WERI-Rb-1 (cell line): ENCODE measurements around the gene PHPT1.
"Not testable (repeated sequence)": the region's sequence is repeated elsewhere in the genome, so short reads cannot be mapped to it uniquely, and the experiment has no call there.

Source experiments
- DNase-seq: peaks from one replicate; pipeline ENCODE4 v3.0.0-alpha.2; 2020
- H3K27ac ChIP-seq: fragments of 250-450 bp; sonication (Bioruptor Pico); 2 replicates; pipeline ENCODE4 v1.5.1; 2020; ENCODE audit warnings: mild to moderate bottlenecking, moderate library complexity
- H3K27me3 ChIP-seq: fragments of 250-450 bp; sonication (Bioruptor Pico); 2 replicates; pipeline ENCODE4 v1.5.1; 2021; ENCODE audit warnings: mild to moderate bottlenecking, low read depth, moderate library complexity; ENCODE audit not compliant: insufficient read depth, severe bottlenecking
- H3K36me3 ChIP-seq: fragments of 250-450 bp; sonication (Bioruptor Pico); 2 replicates; pipeline ENCODE4 v1.5.1; 2020; ENCODE audit warnings: mild to moderate bottlenecking, moderate library complexity
- H3K4me3 ChIP-seq: 2 replicates; pipeline ENCODE4 v1.5.1; 2011; ENCODE audit warnings: low read depth, mild to moderate bottlenecking, control low read depth, low read length
- H3K9me3 ChIP-seq: fragments of 250-450 bp; sonication (Bioruptor Pico); 2 replicates; pipeline ENCODE4 v1.5.1; 2021; ENCODE audit warnings: mild to moderate bottlenecking, moderate library complexity; ENCODE audit not compliant: severe bottlenecking
- CTCF ChIP-seq: IDR thresholded peaks from 2 replicates; pipeline ENCODE4 v1.5.1; 2011; ENCODE audit warnings: low read depth, mild to moderate bottlenecking, control low read depth, inconsistent platforms, low read length

PHPT1 gene

DNA sequence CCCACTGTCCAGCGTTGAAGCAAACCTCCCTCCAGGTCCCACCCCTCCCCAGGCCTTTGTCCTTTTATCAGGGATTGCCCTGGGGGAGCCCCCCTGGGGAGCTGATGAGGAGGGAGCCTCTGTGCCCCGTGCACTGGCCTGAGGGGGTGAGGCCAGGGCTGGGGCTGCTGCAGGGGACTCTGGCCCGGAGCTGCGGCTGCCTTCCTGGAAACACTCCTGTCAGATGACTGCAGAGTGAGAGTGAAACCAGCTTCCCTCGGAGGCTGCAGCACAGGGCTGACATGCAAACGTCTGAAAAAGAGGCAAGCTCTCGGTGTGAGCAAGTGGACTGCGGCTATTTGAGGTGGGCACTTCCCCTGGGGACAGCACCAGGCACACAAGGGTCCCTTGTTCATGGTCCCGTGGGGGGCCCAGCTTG lies 32.5 kb downstream of the PHPT1 start:
- H3K4me3 ChIP-seq, result no peak overlapping the region
- H3K27me3 ChIP-seq, result no peaks in the 10 kb centered on the region
- no peak for DNase-seq
- TF ChIP-seq CTCF, result no peak
- peaks cover 4% of the 10 kb centered on the region for H3K36me3 ChIP-seq
- H3K27ac ChIP-seq, result no peak overlapping the region
- H3K9me3 ChIP-seq, result no peaks in the 10 kb centered on the region

- Histone ChIP-seq H3K9me3 (no peaks in the 10 kb centered on the region), H3K27ac (no peak overlapping the region), H3K36me3 (peaks cover 4% of the 10 kb centered on the region), H3K27me3 (no peaks in the 10 kb centered on the region), H3K4me3 (no peak overlapping the region)
- TF ChIP-seq CTCF, result no peak
- no peak for DNase-seq
Measured at GRCh38 chr9:136882109-136882946, 33.1 kb downstream of the PHPT1 start.

DNA sequence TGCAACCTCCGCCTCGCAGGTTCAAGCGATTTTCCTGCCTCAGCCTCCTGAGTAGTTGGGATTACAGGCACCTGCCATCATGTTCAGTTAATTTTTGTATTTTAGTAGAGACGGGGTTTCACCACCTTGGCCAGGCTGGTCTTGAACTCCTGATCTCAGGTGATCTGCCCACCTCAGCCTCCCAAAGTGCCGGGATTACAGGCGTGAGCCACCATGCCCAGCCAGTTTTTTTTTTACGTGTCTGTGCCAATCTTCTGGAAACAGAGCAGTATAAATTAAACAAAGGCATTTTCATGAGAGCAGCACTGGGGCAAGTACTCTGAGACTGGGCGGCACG lies 33.7 kb downstream of the PHPT1 start:
- not testable (repeated sequence) for H3K27me3 ChIP-seq, H3K9me3 ChIP-seq, H3K36me3 ChIP-seq, H3K4me3 ChIP-seq, H3K27ac ChIP-seq, DNase-seq

- DNase-seq, result not testable (repeated sequence)
Measured at GRCh38 chr9:136883670-136884069, 34.5 kb downstream of the PHPT1 start.

DNA sequence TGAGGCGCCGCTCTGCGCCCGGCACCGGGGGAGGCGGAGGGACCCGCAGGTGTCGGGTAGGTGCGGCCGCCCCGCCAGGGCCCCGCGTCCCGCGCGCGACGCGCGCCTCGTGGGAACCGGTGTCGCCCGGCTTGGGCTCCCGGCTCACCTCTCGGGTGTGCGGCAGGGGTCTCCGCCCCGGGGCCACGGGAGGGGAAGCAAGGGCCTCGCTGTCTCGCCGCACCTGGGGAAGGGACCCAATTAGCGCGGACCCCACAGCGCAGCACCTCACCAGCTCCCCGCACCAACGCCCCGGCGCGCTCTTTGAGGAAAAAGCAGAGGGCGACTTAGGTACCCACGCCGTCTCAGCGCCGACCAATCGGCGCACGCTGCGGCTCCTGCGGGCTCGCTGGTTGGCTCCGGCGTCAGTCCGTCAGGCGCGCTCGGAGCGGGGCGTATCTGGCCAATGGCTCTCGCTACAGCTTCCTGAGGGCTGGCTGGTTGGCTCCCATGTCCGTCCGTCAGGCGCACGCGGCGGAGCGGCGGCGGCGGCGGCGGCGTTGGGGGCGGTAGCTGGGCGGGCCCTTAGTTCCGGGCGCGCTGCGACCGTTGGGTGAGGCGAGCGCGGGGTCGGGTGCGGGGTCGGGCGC lies 36.9 kb downstream of the PHPT1 start, which contains the start of gene TRAF2:
Gene TRAF2, plus strand, starts transcription at position 567 of the 629 bp plus-strand sequence. CDS start 12,225 bp downstream, outside the sequence.
- TF ChIP-seq CTCF, result no peak
- peak; percentile 98 for DNase-seq
- Histone ChIP-seq H3K4me3 (peak within 1 kb of the TSS; percentile 67), H3K27ac (peak within 1 kb of the TSS; percentile 95), H3K36me3 (peaks cover 24% of the 10 kb centered on the region), H3K9me3 (no peaks in the 10 kb centered on the region), H3K27me3 (no peaks in the 10 kb centered on the region)

More at GRCh38 chr9:136883670-136884069, 34.5 kb downstream of the PHPT1 start:
- H3K27ac ChIP-seq, H3K9me3 ChIP-seq, H3K4me3 ChIP-seq, H3K27me3 ChIP-seq: not testable (repeated sequence)
- peaks cover 11% of the 10 kb centered on the region for H3K36me3 ChIP-seq

DNA sequence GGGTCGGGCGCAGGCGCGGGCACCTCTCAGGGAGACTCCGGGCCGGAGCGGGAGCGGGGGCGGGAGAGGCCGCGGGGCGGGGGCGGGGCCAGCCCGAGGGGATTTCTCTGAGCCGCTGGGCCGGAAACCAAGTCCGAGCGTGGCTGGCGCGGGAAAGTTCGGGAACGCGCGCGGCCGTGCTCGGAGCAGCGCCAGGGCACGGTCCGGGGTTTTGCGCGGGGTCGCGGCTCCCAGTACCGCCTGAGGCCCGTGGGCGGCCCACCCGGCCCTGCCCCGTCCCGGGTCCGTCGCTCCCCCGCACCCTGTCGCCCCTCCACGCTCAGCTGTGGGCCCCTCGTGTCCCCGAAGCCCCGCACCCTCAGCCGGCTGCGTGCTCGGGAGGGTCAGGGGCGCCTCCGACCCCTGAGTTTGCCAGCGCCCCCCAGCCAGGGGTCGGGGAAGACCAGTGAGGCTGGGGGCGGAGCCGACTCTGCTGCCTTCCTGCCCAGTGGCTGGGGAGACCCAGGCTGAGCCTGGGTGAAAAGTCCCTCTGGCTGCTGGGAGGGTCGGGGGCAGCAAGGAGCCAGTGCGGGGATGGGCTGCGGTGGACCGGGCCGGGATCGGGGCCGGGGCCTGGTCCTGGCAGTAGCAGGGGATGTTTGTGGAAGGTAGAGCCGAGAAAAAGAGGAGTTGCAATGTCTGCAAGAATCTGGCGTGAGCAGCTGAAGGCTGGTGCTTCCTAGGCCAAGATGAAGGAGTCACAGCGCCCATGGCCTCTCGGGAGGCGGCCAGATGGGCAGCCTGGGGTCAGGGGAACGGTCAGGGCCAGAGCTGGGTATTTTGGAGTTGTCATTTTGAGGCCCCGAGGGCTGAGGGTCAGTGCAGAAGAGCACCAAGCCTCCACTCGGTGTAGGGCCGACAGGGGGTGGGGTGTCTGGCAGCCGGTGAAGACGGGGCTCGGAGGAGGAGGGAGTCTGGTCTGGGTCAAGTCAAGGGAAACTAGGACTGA lies 37.7 kb downstream of the PHPT1 start:
- Histone ChIP-seq H3K27me3 (no peaks in the 10 kb centered on the region), H3K4me3 (peak overlapping the region; percentile 67), H3K36me3 (peaks cover 33% of the 10 kb centered on the region), H3K9me3 (no peaks in the 10 kb centered on the region), H3K27ac (peak overlapping the region; percentile 95)
- DNase-seq, result peak; percentile 39
- no peak for TF ChIP-seq CTCF
